Hepatocyte (in vitro differentiated cells): ENCODE measurements around the gene NUMB. TPM values are rescaled to one million over a fixed set of nuclear protein-coding genes. Genes with fewer than 3 reads are reported as not detected.

Source experiments
- DNase-seq: peaks from one replicate; pipeline ENCODE4 v3.0.0-alpha.2; 2016; ENCODE audit warnings: low spot score
- H2AFZ ChIP-seq: fragments of 200-600 bp; sonication (generic); 2 replicates; pipeline ENCODE4 v1.6.0; 2016; ENCODE audit warnings: antibody characterized with exemption, mild to moderate bottlenecking
- H3K27ac ChIP-seq: fragments of 200-600 bp; sonication (generic); 2 replicates; pipeline ENCODE4 v1.5.1; 2016; ENCODE audit warnings: mild to moderate bottlenecking
- H3K27me3 ChIP-seq: fragments of 200-600 bp; sonication (generic); 2 replicates; pipeline ENCODE4 v1.6.1; 2016
- H3K36me3 ChIP-seq: fragments of 200-600 bp; sonication (generic); replicated peaks from 2 replicates; pipeline ENCODE4 v1.5.1; 2016; ENCODE audit warnings: low read depth; ENCODE audit not compliant: insufficient read depth
- H3K4me1 ChIP-seq: fragments of 200-600 bp; sonication (generic); 2 replicates; pipeline ENCODE4 v1.5.1; 2016; ENCODE audit warnings: mild to moderate bottlenecking, moderate library complexity; ENCODE audit not compliant: insufficient read depth
- H3K4me2 ChIP-seq: fragments of 200-600 bp; sonication (generic); 2 replicates; pipeline ENCODE4 v1.6.0; 2016
- H3K4me3 ChIP-seq: fragments of 200-600 bp; sonication (generic); 2 replicates; pipeline ENCODE4 v1.5.1; 2016; ENCODE audit warnings: mild to moderate bottlenecking
- H3K79me2 ChIP-seq: fragments of 200-600 bp; sonication (generic); 2 replicates; pipeline ENCODE4 v1.6.0; 2017; ENCODE audit warnings: mild to moderate bottlenecking
- H3K9me2 ChIP-seq: fragments of 200-600 bp; sonication (generic); replicated peaks from 2 replicates; pipeline ENCODE4 v1.6.0; 2017; ENCODE audit warnings: mild to moderate bottlenecking; ENCODE audit not compliant: insufficient read depth
- H3K9me3 ChIP-seq: fragments of 200-600 bp; sonication (generic); 2 replicates; pipeline ENCODE4 v1.5.1; 2016; ENCODE audit warnings: low read depth, mild to moderate bottlenecking
- H4K20me1 ChIP-seq: fragments of 200-600 bp; sonication (generic); 2 replicates; pipeline ENCODE4 v1.6.0; 2016; ENCODE audit warnings: mild to moderate bottlenecking; ENCODE audit not compliant: insufficient read depth, poor library complexity, severe bottlenecking
- CTCF ChIP-seq: fragments of 200-600 bp; sonication (generic); IDR thresholded peaks from 2 replicates; pipeline ENCODE4 v1.5.1; 2016; ENCODE audit warnings: antibody characterized with exemption, mild to moderate bottlenecking; ENCODE audit not compliant: poor library complexity
- EZH2 ChIP-seq: fragments of 200-600 bp; sonication (generic); IDR thresholded peaks from 2 replicates; pipeline ENCODE4 v1.6.1; 2016; ENCODE audit warnings: antibody characterized with exemption, mild to moderate bottlenecking, borderline replicate concordance
- EZH2phosphoT487 ChIP-seq: fragments of 200-600 bp; sonication (generic); IDR thresholded peaks from one replicate; pipeline ENCODE4 v1.6.1; 2018; ENCODE audit warnings: antibody characterized with exemption, mild to moderate bottlenecking, low read depth, moderate library complexity; ENCODE audit not compliant: unreplicated experiment, severe bottlenecking
- WGBS: methylation state at CpG from one replicate; pipeline ENCODE4 v1.1.6; 2016; ENCODE audit warnings: low lambda C conversion rate; ENCODE audit errors: missing lambda C conversion rate; 5-methylcytosine and 5-hydroxymethylcytosine counted together
- polyA plus RNA-seq: library from polyadenylated mRNA; unstranded; fragments of >200 nt; fragmentation: Nextera tagmentation; extraction: Ambion mirVana; gene quantifications from 2 replicates; pipeline ENCODE4 v1.2.1, GENCODE V29; 2016
- total RNA-seq: library from RNA; depleted of rRNA; stranded (reverse); fragments of >200 nt; gene quantifications from 2 replicates; pipeline ENCODE4 v1.2.3, GENCODE V29; 2014

Gene NUMB
- total and polyA plus RNA-seq, 2 experiments from 2014 or later = 35.3 to 45.8 TPM

GRCh38 chr14:73307261-73307660 is 151.1 kb downstream of the NUMB start:
- H3K79me2 ChIP-seq = no peaks in the 10 kb centered on the region

GRCh38 chr14:73305499-73305898 is 152.8 kb downstream of the NUMB start:
- TF ChIP-seq EZH2phosphoT487 = no peak
- TF ChIP-seq CTCF = no peak
- TF ChIP-seq EZH2 = no peak
- 81% methylated on average over 3 of the region's 3 CpGs for WGBS
- H3K27ac ChIP-seq = no peak overlapping the region
- DNase-seq = no peak
- peaks cover 4% of the 10 kb centered on the region for H3K79me2 ChIP-seq
- no peaks in the 10 kb centered on the region for H4K20me1 ChIP-seq
- no peaks in the 10 kb centered on the region for H3K9me3 ChIP-seq
- no peaks in the 10 kb centered on the region for H3K4me1 ChIP-seq
- H3K4me2 ChIP-seq = no peak overlapping the region
- H3K27me3 ChIP-seq = no peaks in the 10 kb centered on the region
- no peaks in the 10 kb centered on the region for H3K36me3 ChIP-seq
- no peak overlapping the region for H3K4me3 ChIP-seq
- no peaks in the 10 kb centered on the region for H3K9me2 ChIP-seq
- no peak overlapping the region for H2AFZ ChIP-seq

More at GRCh38 chr14:73307261-73307660, 151.1 kb downstream of the NUMB start:
- WGBS = 100% methylated on average over 3 of the region's 3 CpGs
- DNase-seq = no peak
- Histone ChIP-seq H3K4me1 (no peaks in the 10 kb centered on the region), H3K27me3 (no peaks in the 10 kb centered on the region), H2AFZ (no peak overlapping the region), H4K20me1 (no peaks in the 10 kb centered on the region), H3K4me3 (no peak overlapping the region), H3K4me2 (no peak overlapping the region), H3K9me3 (no peaks in the 10 kb centered on the region), H3K36me3 (no peaks in the 10 kb centered on the region), H3K9me2 (no peaks in the 10 kb centered on the region), H3K27ac (no peak overlapping the region)
- TF ChIP-seq EZH2 (no peak), CTCF (no peak), EZH2phosphoT487 (no peak)

- Histone ChIP-seq H3K27me3 (no peaks in the 10 kb centered on the region), H3K9me2 (no peaks in the 10 kb centered on the region), H2AFZ (no peak overlapping the region), H4K20me1 (no peaks in the 10 kb centered on the region), H3K27ac (no peak overlapping the region), H3K79me2 (no peaks in the 10 kb centered on the region), H3K4me1 (no peaks in the 10 kb centered on the region), H3K4me3 (no peak overlapping the region), H3K36me3 (no peaks in the 10 kb centered on the region), H3K9me3 (no peaks in the 10 kb centered on the region), H3K4me2 (no peak overlapping the region)
- WGBS = 80% methylated on average over 1 of the region's 1 CpG
- TF ChIP-seq EZH2phosphoT487 (no peak), CTCF (peak; percentile 77), EZH2 (no peak)
- peak; percentile 65 for DNase-seq
These were observed 163.0 kb downstream of the NUMB start for GRCh38 chr14:73295198-73295796.
